Upper lobe of left lung (tissue), 6 donors: ENCODE results near the gene OBSCN. TPM values are rescaled to one million over a fixed set of nuclear protein-coding genes. Genes with fewer than 3 reads are reported as not detected.

Source experiments
- ATAC-seq, 2 donors: fragments of 200-7000 bp; cut with Tn5 transposase; one replicate each; pipeline ENCODE4 v1.9.1; 2022; ENCODE audit warnings: mild to moderate bottlenecking in 2 of 2, moderate library complexity in 2 of 2; ENCODE audit not compliant: low FRiP score in 2 of 2
- DNase-seq, 2 donors: peaks; one replicate each; pipeline ENCODE4 v3.0.0-alpha.2; 2019 to 2020
- H3K27ac ChIP-seq, 4 donors: fragments of 200-600 bp; sonication (generic); one replicate each; pipeline ENCODE4 v1.5.1; 2016 to 2019
- H3K27me3 ChIP-seq, 4 donors: fragments of 200-600 bp; sonication (generic); one replicate each; pipeline ENCODE4 v1.5.1; 2017 to 2019
- H3K36me3 ChIP-seq, 4 donors: fragments of 200-600 bp; sonication (generic); one replicate each; pipeline ENCODE4 v1.5.1; 2016 to 2019
- H3K4me1 ChIP-seq, 4 donors: fragments of 200-600 bp; sonication (generic); one replicate each; pipeline ENCODE4 v1.5.1; 2018 to 2019
- H3K4me3 ChIP-seq, 4 donors: fragments of 200-600 bp; sonication (generic); one replicate each; pipeline ENCODE4 v1.5.1; 2017 to 2019; ENCODE audit warnings: mild to moderate bottlenecking in 2 of 4, moderate library complexity in 1 of 4
- H3K9me3 ChIP-seq, 4 donors: fragments of 200-600 bp; sonication (generic); one replicate each; pipeline ENCODE4 v1.5.1; 2018 to 2019
- CTCF ChIP-seq, 6 experiments: fragments of 450-650 bp in 4 of 6; fragments of 200-600 bp in 2 of 6; sonication (generic) in 2 of 6; IDR thresholded peaks; one replicate each; pipeline ENCODE4 v1.5.1; 2016 to 2019; ENCODE audit warnings: antibody characterized with exemption in 6 of 6
- EP300 ChIP-seq, 4 donors: sonication (generic); formaldehyde crosslinking; IDR thresholded peaks; one replicate each; pipeline ENCODE4 v1.5.1; 2017; ENCODE audit warnings: antibody characterized with exemption in 4 of 4, control low read depth in 2 of 4
- POLR2A ChIP-seq, 4 donors: fragments of 450-650 bp; IDR thresholded peaks; one replicate each; pipeline ENCODE4 v1.5.1; 2016 to 2017; ENCODE audit warnings: antibody characterized with exemption in 4 of 4, mild to moderate bottlenecking in 2 of 4
- POLR2AphosphoS5 ChIP-seq, 2 donors: sonication (generic); formaldehyde crosslinking; IDR thresholded peaks; one replicate each; pipeline ENCODE4 v1.5.1; 2017; ENCODE audit warnings: antibody characterized with exemption in 2 of 2
- WGBS, 2 donors: methylation state at CpG; one replicate each; pipeline ENCODE4 v1.1.5; 2017 to 2018; 5-methylcytosine and 5-hydroxymethylcytosine counted together
- total RNA-seq, 6 donors: library from RNA; depleted of rRNA in 4 of 6; stranded (reverse); fragments of >200 nt in 4 of 6; gene quantifications; one replicate each; pipeline versions ENCODE4 v1.1.0 to v1.2.1, GENCODE V29; 2016 to 2021
- donor health status: DM: no; HTN: no; CAD: no; lungs with moderate emphysema.
- donor health status: DM: no; HTN: yes; CAD: no; lungs with severe emphysema.

Gene OBSCN
- total RNA-seq, 6 donors from 2014 or later, result 15.7 to 160 (median 47.0) TPM

- DNase-seq (peak; percentile 19 to 70), ATAC-seq (no peak)
- H3K27me3 ChIP-seq, result no peaks in the 10 kb centered on the region
- H3K36me3 ChIP-seq, result peaks cover 0 to 39% (median 23%) of the 10 kb centered on the region in 4 donors
- H3K4me3 ChIP-seq, result no peak overlapping the region
- WGBS, 2 donors, result 93 to 94% methylated on average over 29 to 31 of the region's 31 CpGs
- no peaks in the 10 kb centered on the region for H3K4me1 ChIP-seq
- H3K9me3 ChIP-seq, result peaks cover 0 to 23% (median 9%) of the 10 kb centered on the region in 4 donors
- H3K27ac ChIP-seq, result no peak overlapping the region
- TF ChIP-seq EP300 (IDR thresholded peaks at IDR 0.05) (no peak), POLR2A (IDR thresholded peaks at IDR 0.05) (no peak), CTCF (IDR thresholded peaks at IDR 0.05) (no peak), POLR2AphosphoS5 (IDR thresholded peaks at IDR 0.05) (no peak)
These were observed 107.0 kb downstream of the OBSCN start for GRCh38 chr1:228314658-228315483.

GRCh38 chr1:228315484-228315944 is 107.7 kb downstream of the OBSCN start:
- no peak for ATAC-seq

GRCh38 chr1:228315945-228316588 is 108.2 kb downstream of the OBSCN start:
- H3K4me3 ChIP-seq, result no peak overlapping the region
- ATAC-seq (no peak), DNase-seq (peak in 1 of 2 donors; percentile 85)
- no peak overlapping the region for H3K27ac ChIP-seq
- WGBS, 2 donors, result 87% methylated on average over 22 to 25 of the region's 40 CpGs
- no peaks in the 10 kb centered on the region for H3K27me3 ChIP-seq
- TF ChIP-seq CTCF (IDR thresholded peaks at IDR 0.05), result no peak
- peaks cover 0 to 51% (median 31%) of the 10 kb centered on the region in 4 donors for H3K36me3 ChIP-seq
- H3K4me1 ChIP-seq, result no peaks in the 10 kb centered on the region
- H3K9me3 ChIP-seq, result peaks cover 0 to 23% (median 9%) of the 10 kb centered on the region in 4 donors

More at GRCh38 chr1:228315484-228315944, 107.7 kb downstream of the OBSCN start:
- Histone ChIP-seq H3K4me3 (no peak overlapping the region), H3K36me3 (peaks cover 0 to 46% (median 27%) of the 10 kb centered on the region in 4 donors), H3K27ac (no peak overlapping the region), H3K4me1 (no peaks in the 10 kb centered on the region), H3K9me3 (peaks cover 0 to 23% (median 9%) of the 10 kb centered on the region in 4 donors), H3K27me3 (no peaks in the 10 kb centered on the region)
- 90% methylated on average over 13 to 17 of the region's 17 CpGs for WGBS, 2 donors
- no peak for TF ChIP-seq POLR2AphosphoS5 (IDR thresholded peaks at IDR 0.05)
- no peak for TF ChIP-seq EP300 (IDR thresholded peaks at IDR 0.05)
- no peak for TF ChIP-seq CTCF (IDR thresholded peaks at IDR 0.05)
- no peak for TF ChIP-seq POLR2A (IDR thresholded peaks at IDR 0.05)
- DNase-seq, result no peak

- WGBS, 2 donors, result 93 to 94% methylated on average over 14 to 24 of the region's 47 CpGs
- Histone ChIP-seq H3K4me1 (no peaks in the 10 kb centered on the region), H3K36me3 (peaks cover 0 to 59% (median 38%) of the 10 kb centered on the region in 4 donors), H3K4me3 (no peak overlapping the region), H3K27me3 (no peaks in the 10 kb centered on the region), H3K9me3 (peaks cover 0 to 22% (median 9%) of the 10 kb centered on the region in 4 donors), H3K27ac (no peak overlapping the region)
- peak; percentile 8 to 83 for DNase-seq
- TF ChIP-seq EP300 (IDR thresholded peaks at IDR 0.05) (no peak), POLR2AphosphoS5 (IDR thresholded peaks at IDR 0.05) (no peak), CTCF (IDR thresholded peaks at IDR 0.05) (no peak), POLR2A (IDR thresholded peaks at IDR 0.05) (no peak)
- ATAC-seq, result no peak
These were observed 108.9 kb downstream of the OBSCN start for GRCh38 chr1:228316589-228317387.
